Measurements from ENCODE around the gene CHGA.

- TF ChIP-seq CTCF (IDR thresholded peaks at IDR 0.05 in 8 of 11, conservative IDR thresholded peaks at IDR 0.05 in 3 of 11) = no peak
- TF ChIP-seq POLR2A (IDR thresholded peaks at IDR 0.05) = no peak
Measured at GRCh38 chr14:92917041-92917940, 5.7 kb upstream of the CHGA start.
